CD4-positive, alpha-beta T cell treated with Interleukin-15 for 4 hours (primary cell): ENCODE data around the gene HSD17B7.
"Not testable (repeated sequence)": the region's sequence is repeated elsewhere in the genome, so short reads cannot be mapped to it uniquely, and the experiment has no call there.

Experiments used
- DNase-seq: peaks from one replicate; pipeline ENCODE4 v3.0.0-alpha.2; 2020; ENCODE audit warnings: low spot score

The HSD17B7 gene, protein sequence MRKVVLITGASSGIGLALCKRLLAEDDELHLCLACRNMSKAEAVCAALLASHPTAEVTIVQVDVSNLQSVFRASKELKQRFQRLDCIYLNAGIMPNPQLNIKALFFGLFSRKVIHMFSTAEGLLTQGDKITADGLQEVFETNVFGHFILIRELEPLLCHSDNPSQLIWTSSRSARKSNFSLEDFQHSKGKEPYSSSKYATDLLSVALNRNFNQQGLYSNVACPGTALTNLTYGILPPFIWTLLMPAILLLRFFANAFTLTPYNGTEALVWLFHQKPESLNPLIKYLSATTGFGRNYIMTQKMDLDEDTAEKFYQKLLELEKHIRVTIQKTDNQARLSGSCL

DNA sequence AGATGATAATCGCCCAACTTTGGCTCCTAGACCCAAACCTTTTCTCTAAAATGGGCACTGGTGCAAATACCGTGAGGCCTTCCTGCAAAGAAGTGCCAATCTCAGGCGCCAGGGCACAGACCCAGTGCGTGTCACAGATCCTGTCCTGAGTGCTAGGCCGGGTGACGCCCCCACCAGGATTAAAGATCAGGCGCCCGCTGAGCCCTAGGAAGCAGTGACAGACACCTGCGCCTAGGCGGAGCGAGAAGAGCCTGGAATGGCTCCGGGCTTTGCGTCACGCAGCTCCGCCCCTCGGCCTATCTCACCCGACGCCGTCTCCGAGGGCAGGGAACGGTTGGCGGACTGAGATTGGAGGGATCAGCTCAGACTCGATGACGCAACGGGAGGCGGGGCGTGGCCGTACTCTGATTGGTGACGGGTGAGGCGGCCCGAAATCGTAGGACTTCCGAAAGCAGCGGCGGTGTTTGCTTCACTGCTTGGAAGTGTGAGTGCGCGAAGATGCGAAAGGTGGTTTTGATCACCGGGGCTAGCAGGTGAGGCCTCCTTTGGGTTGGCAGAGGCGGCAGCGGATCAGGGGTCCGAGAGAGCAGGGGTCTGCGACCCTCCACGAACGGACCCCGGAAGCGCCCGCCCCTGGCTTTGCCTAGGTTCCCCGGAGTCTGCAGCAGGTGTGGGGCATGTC, at the start of gene HSD17B7:
Gene HSD17B7 (plus strand): TSS at position 400 of the 682 bp plus-strand sequence. CDS start 99 bp downstream, at position 499.
- DNase-seq = peak; percentile 72

DNA sequence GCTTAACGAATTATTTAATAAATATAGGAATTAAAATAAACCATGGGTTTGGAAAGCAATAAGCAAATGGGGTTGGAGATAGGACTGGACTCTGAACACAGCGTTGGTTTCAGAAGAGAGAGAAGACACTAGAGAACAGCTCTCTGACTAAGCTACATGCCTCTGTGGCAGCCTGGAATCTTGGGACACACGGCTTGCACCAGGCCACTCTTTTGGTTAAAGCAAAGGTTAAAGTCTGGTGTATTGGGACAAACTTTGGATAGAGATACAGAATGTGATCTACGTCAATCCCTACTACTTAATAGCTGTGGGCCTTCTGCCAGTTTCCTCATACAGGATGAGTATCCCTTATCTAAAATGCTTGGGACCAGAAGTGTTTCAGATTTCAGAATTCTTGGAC, 49.7 kb upstream of the HSD17B7 start:
- DNase-seq = no peak

DNA sequence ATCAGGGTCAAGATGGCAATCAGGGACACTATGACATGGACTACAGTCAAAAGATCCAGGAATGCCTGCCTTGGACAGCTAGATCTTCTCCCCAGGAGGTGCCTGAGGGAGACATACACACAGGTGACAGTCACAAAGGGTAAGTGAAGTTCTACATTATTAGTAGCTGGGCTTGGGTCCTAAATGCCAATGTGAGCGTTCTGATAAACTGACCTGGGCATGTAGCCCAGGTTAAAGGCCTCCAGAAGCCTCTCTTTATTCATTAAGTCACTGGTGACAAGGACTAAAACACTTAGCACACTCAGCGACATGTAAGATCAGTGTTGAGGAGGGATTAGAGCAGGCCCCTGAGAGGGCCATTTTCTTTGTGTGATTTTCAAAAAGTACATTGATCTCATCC, 48.9 kb upstream of the HSD17B7 start:
- DNase-seq = no peak

DNA sequence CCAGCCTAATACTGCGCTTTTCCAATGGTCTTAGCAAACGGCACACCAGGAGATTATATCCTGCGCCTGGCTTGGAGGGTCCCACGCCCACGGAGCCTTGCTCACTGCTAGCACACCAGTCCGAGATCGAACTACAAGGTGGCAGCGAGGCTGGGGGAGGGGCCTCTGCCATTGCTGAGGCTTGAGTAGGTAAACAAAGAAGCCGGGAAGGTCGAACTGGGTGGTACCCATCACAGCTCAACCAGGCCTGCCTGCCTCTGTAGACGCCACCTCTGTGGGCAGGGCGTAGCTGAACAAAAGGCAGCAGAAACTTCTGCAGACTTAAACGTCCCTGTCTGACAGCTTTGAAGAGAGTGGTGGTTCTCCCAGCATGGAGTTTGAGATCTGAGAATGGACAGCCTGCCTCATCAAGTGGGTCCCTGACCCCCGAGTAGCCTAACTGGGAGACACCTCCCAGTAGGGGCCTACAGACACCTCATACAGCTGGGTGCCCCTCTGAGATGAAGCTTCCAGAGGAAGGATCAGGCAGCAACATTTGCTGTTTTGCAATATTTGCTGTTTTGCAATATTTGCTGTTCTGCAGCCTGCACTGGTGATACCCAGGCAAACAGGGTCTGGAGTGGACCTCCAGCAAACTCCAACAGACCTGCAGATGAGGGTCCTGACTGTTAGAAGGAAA, 44.1 kb upstream of the HSD17B7 start:
- DNase-seq = not testable (repeated sequence)

DNA sequence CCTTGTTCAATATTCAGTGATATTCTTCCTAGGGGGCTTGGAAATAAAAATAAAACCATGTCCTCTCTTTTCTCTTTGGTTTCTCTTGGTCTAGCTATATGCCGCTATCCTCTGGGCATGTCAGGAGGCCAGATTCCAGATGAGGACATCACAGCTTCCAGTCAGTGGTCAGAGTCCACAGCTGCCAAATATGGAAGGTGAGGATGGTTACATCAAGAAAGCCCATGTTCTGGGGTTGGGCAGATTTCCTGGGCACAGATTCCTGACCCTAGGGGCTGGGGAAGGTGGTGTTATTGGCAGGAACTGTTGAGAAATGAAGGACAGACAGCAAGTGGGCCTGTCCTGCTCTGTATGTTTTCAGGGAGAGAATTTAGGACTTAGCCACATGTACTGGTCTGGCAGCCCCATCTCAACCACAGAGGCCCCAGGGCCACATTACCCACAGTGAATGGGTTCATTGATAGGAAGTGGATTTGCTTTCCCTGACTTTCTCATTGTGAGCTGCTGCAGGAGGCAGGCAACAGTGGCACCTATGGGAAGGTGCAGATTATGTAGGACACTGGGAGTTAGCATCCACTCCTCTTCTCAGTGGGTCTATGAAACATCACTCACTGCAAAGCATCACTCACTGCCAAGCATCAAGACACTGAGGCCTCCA, 37.4 kb upstream of the HSD17B7 start:
- no peak for DNase-seq

DNA sequence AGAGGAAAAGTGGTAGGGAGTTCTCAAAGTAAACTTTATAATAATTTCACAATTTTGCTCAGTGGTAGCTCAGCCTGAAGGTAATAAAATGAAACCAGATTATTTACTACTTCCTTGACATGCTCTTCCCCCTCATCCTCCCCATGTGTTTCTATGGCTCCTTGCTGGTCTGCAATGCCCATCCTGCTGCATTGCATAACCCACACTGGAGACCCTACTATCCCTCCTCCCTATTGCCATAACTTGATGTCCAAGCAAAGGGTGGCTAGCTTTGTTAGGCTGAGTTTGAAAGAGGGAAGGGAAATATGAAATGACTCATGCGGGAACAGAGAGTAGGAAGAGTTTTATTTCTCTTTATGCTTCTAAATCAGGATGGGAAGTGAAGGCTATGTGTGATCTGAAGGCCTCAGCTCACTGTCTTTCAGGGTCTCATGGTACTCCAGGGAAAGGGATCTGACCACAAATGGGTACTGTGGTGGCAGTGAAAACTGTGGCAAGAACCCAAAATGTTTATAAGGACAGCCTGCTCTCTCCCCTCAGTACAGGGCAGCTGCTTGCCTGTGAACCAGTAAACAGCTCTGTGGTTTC, 36.4 kb upstream of the HSD17B7 start:
- no peak for DNase-seq

- no peak for DNase-seq
Observed at GRCh38 chr1:162755306-162755705, 35.2 kb upstream of the HSD17B7 start.

DNA sequence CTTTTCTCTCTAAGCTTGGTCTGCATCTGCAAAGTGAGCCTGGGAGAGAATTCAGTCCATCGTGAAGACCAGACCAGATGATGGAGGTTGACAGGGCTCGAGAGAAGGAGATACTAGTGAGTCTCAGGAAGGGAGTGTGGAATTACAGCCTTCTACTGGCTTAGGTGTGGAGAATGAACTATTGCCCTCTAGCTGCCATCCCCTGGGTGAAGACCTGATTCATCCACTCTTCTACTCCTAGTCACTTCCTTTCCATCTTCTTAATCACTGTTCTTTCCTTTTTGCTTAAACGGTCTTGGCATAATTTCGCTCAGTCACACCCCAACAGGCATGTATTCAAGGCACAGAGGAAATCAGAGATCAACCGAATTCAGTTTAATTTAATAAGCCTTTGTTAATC, 34.0 kb upstream of the HSD17B7 start:
- DNase-seq = no peak

DNA sequence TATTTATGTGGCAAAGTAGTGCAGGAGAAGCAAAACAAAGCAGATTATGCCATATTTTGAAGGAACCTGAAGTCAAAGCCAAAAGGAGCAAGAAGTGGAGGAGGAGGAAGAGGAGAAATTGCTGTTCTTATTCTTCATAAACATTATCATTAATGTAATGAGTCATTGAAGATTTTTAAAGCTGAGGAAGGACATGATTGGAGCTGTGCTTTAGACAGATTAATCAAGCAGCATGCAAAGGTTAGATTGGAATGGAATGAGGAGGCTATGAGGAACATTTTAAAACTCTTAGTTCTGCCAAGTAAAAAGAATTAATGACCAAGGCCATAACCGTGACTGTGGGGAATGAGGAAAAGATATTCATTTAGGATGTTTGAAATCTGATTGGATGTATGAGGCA, 33.0 kb upstream of the HSD17B7 start:
- DNase-seq = no peak

- DNase-seq = no peak
Observed at GRCh38 chr1:162765788-162766187, 24.7 kb upstream of the HSD17B7 start.

GRCh38 chr1:162772571-162773154, 17.8 kb upstream of the HSD17B7 start:
- DNase-seq = no peak

DNA sequence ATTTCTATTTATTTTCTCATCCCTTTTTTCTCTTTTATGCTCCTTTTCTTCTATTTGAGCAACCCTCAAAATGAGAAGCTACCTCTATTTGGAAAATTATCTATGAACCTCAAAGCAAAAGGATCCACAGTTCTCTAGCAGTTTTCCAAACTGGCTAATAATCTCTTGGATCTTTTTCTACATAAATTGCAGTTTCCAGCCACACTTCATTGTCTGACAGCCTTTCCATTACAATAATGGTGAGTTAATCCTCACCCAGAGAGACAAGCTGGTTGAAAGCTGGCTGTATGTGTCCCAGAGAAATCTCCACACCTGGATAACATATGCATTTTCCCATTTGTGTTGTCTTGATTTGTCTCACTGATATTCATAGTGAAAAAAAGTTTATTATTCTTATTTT, 16.5 kb upstream of the HSD17B7 start:
- DNase-seq = no peak

- no peak for DNase-seq
Observed at GRCh38 chr1:162779043-162779442, 11.5 kb upstream of the HSD17B7 start.

DNA sequence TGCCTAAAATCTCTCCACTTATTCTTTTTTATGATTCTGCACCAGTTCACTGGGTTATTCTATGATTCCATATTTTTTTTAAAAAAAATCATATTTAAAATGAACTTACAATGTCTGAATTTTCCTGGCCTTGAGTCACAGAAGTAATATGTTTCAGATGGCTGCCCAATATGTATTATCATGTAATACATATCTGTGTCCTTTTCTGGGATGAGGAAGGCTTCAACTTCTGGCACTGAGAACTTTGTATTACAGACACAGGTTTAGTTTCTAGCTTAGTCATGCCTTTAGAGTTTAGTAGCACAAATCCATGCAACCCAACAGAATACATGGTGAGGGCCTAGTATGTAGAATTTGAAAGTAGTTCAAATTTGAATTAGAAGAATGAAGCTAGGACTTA, 7.8 kb upstream of the HSD17B7 start:
- DNase-seq = no peak

DNA sequence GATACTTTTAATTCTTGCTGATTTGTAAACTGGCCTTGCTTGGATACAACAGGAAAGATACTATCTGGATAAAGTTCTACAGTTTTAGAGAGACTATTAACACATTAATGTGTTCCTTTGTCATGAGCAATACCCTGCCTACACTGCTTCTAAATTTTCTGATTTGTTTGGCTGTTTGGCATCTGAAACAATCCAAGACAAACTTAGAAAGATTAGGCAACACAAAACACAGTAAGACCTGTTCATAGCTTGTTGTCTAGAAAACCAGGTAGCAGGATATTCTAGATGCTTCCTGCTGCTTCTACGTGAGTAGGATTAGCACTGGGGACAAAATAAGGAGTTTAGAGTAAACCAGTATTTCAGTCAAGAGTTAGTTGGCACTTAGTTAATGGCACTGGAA, 5.6 kb upstream of the HSD17B7 start:
- DNase-seq = not testable (repeated sequence)

DNA sequence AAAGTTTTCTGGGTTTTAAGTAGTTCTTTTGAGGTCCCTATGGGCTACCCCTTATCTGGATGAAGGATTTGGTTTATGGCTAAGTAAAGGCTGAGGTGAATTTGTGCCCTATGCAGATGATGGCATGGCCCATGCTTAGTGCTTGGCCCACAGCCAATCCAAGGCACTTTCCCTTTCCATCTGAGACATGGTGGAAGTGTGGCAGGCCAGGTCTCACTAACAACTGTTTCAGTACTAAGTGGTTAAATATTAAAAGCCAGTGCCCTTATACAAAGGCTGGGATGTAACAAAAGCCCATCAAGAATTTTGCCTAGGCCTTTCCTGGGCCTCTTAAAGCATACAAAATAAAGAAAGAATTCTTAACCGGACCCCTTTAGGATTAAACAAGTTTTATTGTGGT, 1.7 kb upstream of the HSD17B7 start:
- not testable (repeated sequence) for DNase-seq

- DNase-seq = peak; percentile 2
Observed at GRCh38 chr1:162790985-162791357, 469 bp downstream of the HSD17B7 start.

DNA sequence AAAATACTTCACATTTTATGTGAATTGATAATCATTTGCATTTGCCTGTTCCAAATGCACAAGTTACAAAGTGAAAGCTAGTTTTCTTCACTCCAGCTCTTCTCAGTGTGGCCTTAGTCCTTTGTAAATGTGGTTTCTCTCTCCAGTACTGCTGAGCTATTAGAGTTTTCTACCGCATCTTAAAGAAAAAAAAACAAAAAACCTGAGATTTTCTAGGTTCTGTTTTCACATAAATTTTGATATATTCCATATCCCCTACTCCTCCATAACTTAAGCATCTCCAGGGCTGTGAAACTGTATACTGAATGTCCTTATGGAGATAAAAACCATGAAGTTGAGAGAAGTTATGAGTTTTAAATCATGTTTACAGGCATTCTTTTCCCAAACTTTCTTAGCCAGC, 3.8 kb downstream of the HSD17B7 start:
- not testable (repeated sequence) for DNase-seq

DNA sequence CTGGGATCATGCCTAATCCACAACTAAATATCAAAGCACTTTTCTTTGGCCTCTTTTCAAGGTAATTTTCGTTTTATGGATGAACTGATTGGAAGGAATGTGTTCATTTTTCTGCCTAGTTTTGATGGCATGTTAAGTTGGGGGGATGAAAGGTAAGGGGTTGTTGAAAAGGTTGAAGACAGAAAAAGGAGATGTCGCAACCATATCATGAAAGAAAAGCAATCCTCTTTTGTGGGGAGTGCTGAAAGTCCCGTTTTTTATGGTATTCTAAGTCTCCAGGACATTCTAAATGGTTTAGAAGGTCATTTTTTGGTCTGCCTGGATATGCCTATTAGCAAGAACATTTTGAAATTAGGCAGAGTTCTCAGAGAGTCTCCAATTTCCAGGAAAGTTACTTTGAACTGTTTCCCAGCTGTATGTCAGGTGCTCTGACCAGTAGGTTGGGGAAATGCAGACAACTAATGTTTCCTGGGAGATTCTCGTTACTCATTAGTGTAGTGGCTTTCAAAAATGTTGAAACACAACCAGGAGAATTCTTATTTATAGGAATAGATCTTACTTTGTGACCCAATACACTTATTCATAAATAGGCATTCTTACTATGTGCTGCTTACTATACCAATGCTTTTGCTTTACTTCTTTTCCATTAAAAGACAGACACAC, 6.2 kb downstream of the HSD17B7 start:
- not testable (repeated sequence) for DNase-seq

GRCh38 chr1:162799995-162800830, 9.7 kb downstream of the HSD17B7 start:
- DNase-seq = not testable (repeated sequence)
